IMR-90 (cell line): ENCODE data around the gene GPR137. TPM values are rescaled to one million over a fixed set of nuclear protein-coding genes. Genes with fewer than 3 reads are reported as not detected.
"Not testable (repeated sequence)": the region's sequence is repeated elsewhere in the genome, so short reads cannot be mapped to it uniquely, and the experiment has no call there.

ENCODE experiments used
- ATAC-seq: fragments of 200-7000 bp; cut with Tn5 transposase; 2 replicates; pipeline ENCODE4 v1.9.1; 2020; ENCODE audit warnings: low read depth, mild to moderate bottlenecking, moderate library complexity
- BruUV-seq: library from RNA; stranded (reverse); fragments of 400-500 nt; replicated peaks from 2 replicates; lab custom pipeline; 2021; lab: Mats Ljungman, UMichigan
- CTCF ChIA-PET: fragments of 300-600 bp; formaldehyde crosslinking; extraction: SDS; loops from one replicate; lab custom pipeline; 2021; ENCODE audit warnings: antibody characterized with exemption; lab: Yijun Ruan, JAX
- POLR2A ChIA-PET: fragments of 300-600 bp; sonication (Branson Sonifier 250); formaldehyde crosslinking; loops from one replicate; lab custom pipeline; 2022; ENCODE audit warnings: antibody characterized with exemption; ENCODE audit not compliant: unreplicated experiment; lab: Charles Lee
- DNase-seq: peaks from one replicate; pipeline ENCODE4 v3.0.0; 2013
- H2AFZ ChIP-seq: replicated peaks from 2 replicates; pipeline ENCODE3; 2013; ENCODE audit warnings: low read length, mild to moderate bottlenecking; ENCODE audit not compliant: poor library complexity
- H2AK5ac ChIP-seq: 2 replicates; pipeline ENCODE4 v1.6.1; 2013; ENCODE audit warnings: low read depth, low read length, inconsistent platforms
- H2AK9ac ChIP-seq: replicated peaks from 2 replicates; pipeline ENCODE3; 2013; ENCODE audit warnings: mild to moderate bottlenecking, low read depth, low read length, moderate library complexity; ENCODE audit not compliant: poor library complexity
- H2BK120ac ChIP-seq: 2 replicates; pipeline ENCODE4 v1.6.1; 2013; ENCODE audit warnings: low read depth, low read length, inconsistent platforms
- H2BK15ac ChIP-seq: 3 replicates; pipeline ENCODE4 v1.6.1; 2013; ENCODE audit warnings: low read depth, low read length, inconsistent platforms
- H2BK20ac ChIP-seq: 2 replicates; pipeline ENCODE4 v1.6.1; 2013; ENCODE audit warnings: low read depth, mild to moderate bottlenecking, inconsistent platforms, low read length, moderate library complexity
- H2BK5ac ChIP-seq: 2 replicates; pipeline ENCODE4 v1.6.1; 2013; ENCODE audit warnings: mild to moderate bottlenecking, low read depth, low read length, inconsistent platforms; ENCODE audit not compliant: poor library complexity, severe bottlenecking
- H3K14ac ChIP-seq: replicated peaks from 2 replicates; pipeline ENCODE4 v1.6.1; 2013; ENCODE audit warnings: low read depth, low read length, inconsistent platforms
- H3K18ac ChIP-seq: 2 replicates; pipeline ENCODE4 v1.6.1; 2013; ENCODE audit warnings: low read depth, low read length, control low read depth
- H3K23ac ChIP-seq: 2 replicates; pipeline ENCODE4 v1.6.1; 2013; ENCODE audit warnings: low read depth, low read length, inconsistent platforms
- H3K27ac ChIP-seq: 2 replicates; pipeline ENCODE4 v1.5.1; 2013; ENCODE audit warnings: mild to moderate bottlenecking, control low read depth, low read length; ENCODE audit not compliant: insufficient read depth
- H3K27me3 ChIP-seq: 2 replicates; pipeline ENCODE4 v1.6.1; 2013; ENCODE audit warnings: low read length; ENCODE audit not compliant: control insufficient read depth, insufficient read depth
- H3K36me3 ChIP-seq: 2 replicates; pipeline ENCODE4 v1.6.1; 2013; ENCODE audit warnings: low read length, mixed read lengths; ENCODE audit not compliant: control insufficient read depth, insufficient read depth
- H3K4ac ChIP-seq: 2 replicates; pipeline ENCODE4 v1.6.1; 2013; ENCODE audit warnings: low read depth, low read length, inconsistent platforms
- H3K4me1 ChIP-seq: 2 replicates; pipeline ENCODE4 v1.6.1; 2013; ENCODE audit warnings: low read length, mixed read lengths; ENCODE audit not compliant: control insufficient read depth, insufficient read depth
- H3K4me2 ChIP-seq: 2 replicates; pipeline ENCODE4 v1.6.1; 2013; ENCODE audit warnings: low read depth, mild to moderate bottlenecking, control low read depth, low read length, moderate library complexity
- H3K4me3 ChIP-seq: 2 replicates; pipeline ENCODE4 v1.5.1; 2013; ENCODE audit warnings: low read depth, mild to moderate bottlenecking, control low read depth, low read length, moderate library complexity; ENCODE audit not compliant: insufficient read depth
- H3K56ac ChIP-seq: 2 replicates; pipeline ENCODE4 v1.6.1; 2013; ENCODE audit warnings: low read length, inconsistent platforms; ENCODE audit not compliant: insufficient read depth; ENCODE audit errors: extremely low read depth
- H3K79me1 ChIP-seq, 2 experiments: 2 replicates each; pipeline ENCODE4 v1.6.1; 2013; ENCODE audit warnings: low read length in 2 of 2, inconsistent platforms in 1 of 2, low read depth in 1 of 2
- H3K9ac ChIP-seq: 2 replicates; pipeline ENCODE4 v1.6.1; 2013; ENCODE audit warnings: low read depth, low read length, control low read depth
- H3K9me1 ChIP-seq: 2 replicates; pipeline ENCODE4 v1.6.1; 2013; ENCODE audit warnings: low read length, inconsistent platforms; ENCODE audit not compliant: insufficient read depth
- H3K9me3 ChIP-seq: 2 replicates; pipeline ENCODE4 v1.6.1; 2013; ENCODE audit warnings: low read length; ENCODE audit not compliant: control insufficient read depth, insufficient read depth
- H4K20me1 ChIP-seq: 2 replicates; pipeline ENCODE4 v1.6.1; 2013; ENCODE audit warnings: low read length, inconsistent platforms; ENCODE audit not compliant: insufficient read depth
- H4K5ac ChIP-seq: 2 replicates; pipeline ENCODE4 v1.6.1; 2013; ENCODE audit warnings: mild to moderate bottlenecking, low read depth, low read length, control low read depth
- H4K8ac ChIP-seq, 2 experiments: 2 replicates each; pipeline ENCODE4 v1.6.1; 2013; ENCODE audit warnings: low read depth in 2 of 2, low read length in 2 of 2, control low read depth in 1 of 2, inconsistent platforms in 1 of 2
- H4K91ac ChIP-seq: 2 replicates; pipeline ENCODE4 v1.6.1; 2013; ENCODE audit warnings: low read depth, low read length, inconsistent platforms; ENCODE audit not compliant: insufficient read depth
- MXI1 ChIP-seq: IDR thresholded peaks from 2 replicates; pipeline ENCODE4 v1.6.1; 2012; ENCODE audit warnings: low read depth, mild to moderate bottlenecking, low read length, moderate library complexity, borderline replicate concordance
- WGBS, 2 experiments: methylation state at CpG; one replicate each; pipeline versions ENCODE4 v1.1.5 to v1.1.7; 2013; ENCODE audit warnings: missing lambda C conversion rate in 2 of 2; ENCODE audit not compliant: insufficient read length in 1 of 2; ENCODE audit errors: extremely low coverage in 2 of 2; 5-methylcytosine and 5-hydroxymethylcytosine counted together
- dilution Hi-C: fragments of 300-500 bp; cut with HindIII; formaldehyde crosslinking; loops from one replicate; pipeline ENCODE4 v1.14.3; 2018; ENCODE audit warnings: low sequenced_read_pairs; ENCODE audit not compliant: unreplicated experiment
- in situ Hi-C: fragments of 300-500 bp; cut with MboI; formaldehyde crosslinking; loops from 3 replicates; pipeline ENCODE4 v1.14.3; 2019; ENCODE audit warnings: low sequenced_read_pairs, inconsistent platforms, mixed read lengths
- intact Hi-C: fragments of 100-400 bp; cut with micrococcal nuclease; formaldehyde crosslinking; loops from 2 replicates; pipeline ENCODE4 v1.10.0; 2022
- polyA plus RNA-seq, 3 experiments: library from polyadenylated mRNA; depleted of rRNA; stranded (reverse); fragments of >200 nt; gene quantifications; 2 replicates each; pipeline ENCODE4 v1.2.3, GENCODE V29; 2012; ENCODE audit warnings: low replicate concordance in 1 of 3
- total RNA-seq: library from RNA; depleted of rRNA; stranded (reverse); fragments of >200 nt; gene quantifications from 2 replicates; pipeline ENCODE4 v1.2.3, GENCODE V29; 2012

The GPR137 gene
- total and polyA plus RNA-seq, 2 of the 4 experiments (the other 2 are of a cell fraction), result 3.6 to 26.0 TPM

DNA sequence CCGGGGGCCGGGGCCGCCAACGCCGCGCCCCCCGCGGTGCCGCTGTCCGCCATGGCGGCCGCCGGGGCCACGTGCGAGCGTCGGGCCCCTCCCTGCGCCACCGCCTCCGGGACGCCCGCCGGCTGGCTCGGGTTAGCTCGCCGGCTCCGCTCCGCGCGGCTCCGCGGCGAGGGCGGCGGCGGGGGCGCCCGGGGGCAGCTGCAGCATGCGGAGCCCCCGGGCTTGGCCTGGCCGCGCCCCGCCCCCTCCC lies 39.1 kb upstream of the GPR137 start:
- H2BK15ac ChIP-seq, intact Hi-C loops, H3K18ac ChIP-seq, H3K4me2 ChIP-seq, H3K9me3 ChIP-seq, H3K9ac ChIP-seq, H2AFZ ChIP-seq, H2BK120ac ChIP-seq, H3K4me1 ChIP-seq, DNase-seq, H2AK5ac ChIP-seq, H2BK5ac ChIP-seq, H4K8ac ChIP-seq, H4K5ac ChIP-seq, dilution Hi-C loops, H2BK20ac ChIP-seq, H3K56ac ChIP-seq, in situ Hi-C loops, H3K23ac ChIP-seq, H3K9me1 ChIP-seq, BruUV-seq, H2AK9ac ChIP-seq, H3K4ac ChIP-seq, H3K14ac ChIP-seq, H3K27me3 ChIP-seq, H4K91ac ChIP-seq: not testable (repeated sequence)
- Histone ChIP-seq H3K27ac (peak overlapping the region; percentile 98; the same call in 1 of the 2 replicates), H3K36me3 (peaks cover 12% of the 10 kb centered on the region), H3K79me1 (peaks cover 8 to 35% of the 10 kb centered on the region in 2 experiments; a peak in 3 of 4 replicates), H4K20me1 (peaks cover 26% of the 10 kb centered on the region), H3K4me3 (peak overlapping the region; percentile 95)
- peak; percentile 50; the same call in 1 of the 2 replicates for TF ChIP-seq MXI1
- WGBS, 2 experiments, result no CpG with 5 or more reads among the region's 43 CpGs
- ChIA-PET CTCF (interaction anchor here (2.1 kb wide), 1 partner anchor 54 kb away, joined by 7 read pairs; no protein-coding TSS in a partner anchor), POLR2A (interaction anchor here (1.2 kb wide), 1 partner anchor 23 kb away, joined by 3 read pairs; no protein-coding TSS in a partner anchor)
- peak; percentile 4; the same call in 1 of the 2 replicates for ATAC-seq
